Astrocyte (in vitro differentiated cells and primary cell): Measurements from ENCODE around the gene HOMER3.

Experiments
- EZH2 ChIP-seq: IDR thresholded peaks from 2 replicates; pipeline ENCODE4 v1.6.1; 2012; ENCODE audit warnings: mild to moderate bottlenecking, low read length, inconsistent platforms; ENCODE audit not compliant: insufficient read depth
- TF ChIP-seq, protein P1 (sequence below): IDR thresholded peaks from 2 replicates; pipeline ENCODE4 v1.5.1; 2011; ENCODE audit warnings: low read depth, mild to moderate bottlenecking, inconsistent platforms, low read length, moderate library complexity; ENCODE audit not compliant: insufficient read depth

GRCh38 chr19:18969931-18970659, 29.1 kb upstream of the HOMER3 start:
- TF ChIP-seq, protein P1, sequence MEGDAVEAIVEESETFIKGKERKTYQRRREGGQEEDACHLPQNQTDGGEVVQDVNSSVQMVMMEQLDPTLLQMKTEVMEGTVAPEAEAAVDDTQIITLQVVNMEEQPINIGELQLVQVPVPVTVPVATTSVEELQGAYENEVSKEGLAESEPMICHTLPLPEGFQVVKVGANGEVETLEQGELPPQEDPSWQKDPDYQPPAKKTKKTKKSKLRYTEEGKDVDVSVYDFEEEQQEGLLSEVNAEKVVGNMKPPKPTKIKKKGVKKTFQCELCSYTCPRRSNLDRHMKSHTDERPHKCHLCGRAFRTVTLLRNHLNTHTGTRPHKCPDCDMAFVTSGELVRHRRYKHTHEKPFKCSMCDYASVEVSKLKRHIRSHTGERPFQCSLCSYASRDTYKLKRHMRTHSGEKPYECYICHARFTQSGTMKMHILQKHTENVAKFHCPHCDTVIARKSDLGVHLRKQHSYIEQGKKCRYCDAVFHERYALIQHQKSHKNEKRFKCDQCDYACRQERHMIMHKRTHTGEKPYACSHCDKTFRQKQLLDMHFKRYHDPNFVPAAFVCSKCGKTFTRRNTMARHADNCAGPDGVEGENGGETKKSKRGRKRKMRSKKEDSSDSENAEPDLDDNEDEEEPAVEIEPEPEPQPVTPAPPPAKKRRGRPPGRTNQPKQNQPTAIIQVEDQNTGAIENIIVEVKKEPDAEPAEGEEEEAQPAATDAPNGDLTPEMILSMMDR = no peak
- no peak for TF ChIP-seq EZH2
